HG02970 (cell line): ENCODE measurements around the gene PFDN2.
A peak's percentile ranks its signal among the peaks of the same experiment; 100 is the strongest.

ENCODE experiments used
- ATAC-seq: cut with Tn5 transposase; IDR thresholded peaks from one replicate; pipeline ENCODE4 v1.9.1; 2021; ENCODE audit warnings: mild to moderate bottlenecking, moderate library complexity, moderate number of reproducible peaks; ENCODE audit not compliant: unreplicated experiment, low FRiP score

The PFDN2 gene

GRCh38 chr1:161117759-161118581, at the start of gene PFDN2, which contains the start of gene NIT1:
Gene PFDN2, minus strand, starts transcription at chr1:161118037. Its CDS starts 11 bp downstream, at chr1:161118026.
Gene NIT1, plus strand, starts transcription at chr1:161118105. Its CDS starts 72 bp downstream, at chr1:161118177.
- peak; percentile 63 for ATAC-seq

- peak; percentile 9 for ATAC-seq
Measured at GRCh38 chr1:161166669-161167548, 49.1 kb upstream of the PFDN2 start.

- peak; percentile 81 for ATAC-seq
Measured at GRCh38 chr1:161165742-161166668, 48.2 kb upstream of the PFDN2 start, which contains the start of gene PPOX. Gene PPOX, plus strand, starts transcription at chr1:161166426. Its CDS starts 422 bp downstream, at chr1:161166848.

- no peak for ATAC-seq
Measured at GRCh38 chr1:161164901-161165610, 47.2 kb upstream of the PFDN2 start.

- no peak for ATAC-seq
Measured at GRCh38 chr1:161163793-161164192, 46.0 kb upstream of the PFDN2 start.

GRCh38 chr1:161162806-161163205, 45.0 kb upstream of the PFDN2 start:
- ATAC-seq, result no peak

- ATAC-seq, result no peak
Measured at GRCh38 chr1:161162052-161162451, 44.2 kb upstream of the PFDN2 start.

- no peak for ATAC-seq
Measured at GRCh38 chr1:161161652-161162051, 43.8 kb upstream of the PFDN2 start.

- no peak for ATAC-seq
Measured at GRCh38 chr1:161160671-161161145, 42.9 kb upstream of the PFDN2 start.

GRCh38 chr1:161159913-161160243, 42.0 kb upstream of the PFDN2 start:
- no peak for ATAC-seq

GRCh38 chr1:161159087-161159912, 41.5 kb upstream of the PFDN2 start, which contains the start of gene USP21:
Gene USP21, plus strand, starts transcription at chr1:161159500. Its CDS starts 1,141 bp downstream, at chr1:161160641.
- peak; percentile 79 for ATAC-seq

- ATAC-seq, result no peak
Measured at GRCh38 chr1:161158316-161159010, 40.6 kb upstream of the PFDN2 start.

GRCh38 chr1:161157867-161158266, 40.0 kb upstream of the PFDN2 start:
- ATAC-seq, result no peak

- peak; percentile 62 for ATAC-seq
Measured at GRCh38 chr1:161153682-161154337, 36.0 kb upstream of the PFDN2 start, which contains the start of gene UFC1. Gene UFC1, plus strand, starts transcription at chr1:161153978. Its CDS starts 20 bp downstream, at chr1:161153998.

- ATAC-seq, result no peak
Measured at GRCh38 chr1:161153176-161153575, 35.3 kb upstream of the PFDN2 start.

GRCh38 chr1:161145832-161146231, 28.0 kb upstream of the PFDN2 start:
- no peak for ATAC-seq

GRCh38 chr1:161140755-161141400, 23.0 kb upstream of the PFDN2 start:
- ATAC-seq, result no peak
